ENCODE results near the gene SMIM15. TPM values are rescaled to one million over a fixed set of nuclear protein-coding genes. Genes with fewer than 3 reads are reported as not detected.

SMIM15 gene
- polyA plus RNA-seq, 1 of the 3 experiments (the other 2 are of a cell fraction), result 51.1 TPM

GRCh38 chr5:61162010-61162831 lies at the start of gene SMIM15 (continued):
- peak; percentile 1; the same call in 1 of the 2 replicates for TF ChIP-seq SMC3 (IDR thresholded peaks at IDR 0.05; ENCODE audit: low read depth, low read length)
- no peak for TF ChIP-seq REST (IDR thresholded peaks at IDR 0.05; ENCODE audit: low read depth, low read length)
- TF ChIP-seq CTCF (IDR thresholded peaks at IDR 0.05), result no peak
- peak; percentile 88 for TF ChIP-seq YY1 (IDR thresholded peaks at IDR 0.05; ENCODE audit: low read depth)
- TF ChIP-seq CHD2 (IDR thresholded peaks at IDR 0.05; ENCODE audit: low read length, partially characterized antibody), result peak; percentile 51
- TF ChIP-seq TAF1 (IDR thresholded peaks at IDR 0.05; ENCODE audit: borderline replicate concordance, low read depth, low read length), result peak; percentile 81; the same call in 1 of the 2 replicates
- peak; percentile 93 for TF ChIP-seq ELF1 (IDR thresholded peaks at IDR 0.05)

- Histone ChIP-seq H3K27ac (ENCODE audit: low read depth in 2 of 2, low read length in 1 of 2) (no peak overlapping the region), H4K20me1 (ENCODE audit: insufficient read depth) (no peaks in the 10 kb centered on the region), H3K4me1 (ENCODE audit: control insufficient read depth in 1 of 2, insufficient read depth in 2 of 2, low read depth in 1 of 2, low read length in 1 of 2) (no peaks in the 10 kb centered on the region), H3K4me3 (ENCODE audit: low read depth in 2 of 2, low read length in 1 of 2) (no peak overlapping the region), H3K4me2 (no peak overlapping the region), H2AFZ (ENCODE audit: low read depth) (no peak overlapping the region), H3K36me3 (replicated peaks in 1 of 2; ENCODE audit: control insufficient read depth in 1 of 2, insufficient read depth in 2 of 2, low read length in 1 of 2) (no peaks in the 10 kb centered on the region), H3F3A (replicated peaks; ENCODE audit: insufficient read depth) (no peaks in the 10 kb centered on the region), H3K79me2 (ENCODE audit: insufficient read depth) (no peaks in the 10 kb centered on the region), H3K9me3 (no peaks in the 10 kb centered on the region), H3K9me2 (no peaks in the 10 kb centered on the region), H3K9ac (no peak overlapping the region), H3K27me3 (ENCODE audit: insufficient read depth) (no peaks in the 10 kb centered on the region; the same call in 1 of the 2 replicates)
- CTCF ChIA-PET, result no interaction called here
- DNase-seq, result no peak
- POLR2A ChIA-PET, result no interaction called here
- TF ChIP-seq CHD2 (IDR thresholded peaks at IDR 0.05; ENCODE audit: low read length, partially characterized antibody) (no peak), RAD21 (IDR thresholded peaks at IDR 0.05; ENCODE audit: low read length) (no peak), JUND (IDR thresholded peaks at IDR 0.05) (no peak)
Measured at GRCh38 chr5:61207884-61208283, 45.6 kb upstream of the SMIM15 start.
